Measurements from ENCODE around the gene NCKAP5. TPM values are rescaled to one million over a fixed set of nuclear protein-coding genes. Genes with fewer than 3 reads are reported as not detected.

The NCKAP5 gene
- total and polyA plus RNA-seq, 9 of the 15 experiments (the other 6 are each of a cell fraction or from before 2014, with no cell fraction given), result not detected

DNA sequence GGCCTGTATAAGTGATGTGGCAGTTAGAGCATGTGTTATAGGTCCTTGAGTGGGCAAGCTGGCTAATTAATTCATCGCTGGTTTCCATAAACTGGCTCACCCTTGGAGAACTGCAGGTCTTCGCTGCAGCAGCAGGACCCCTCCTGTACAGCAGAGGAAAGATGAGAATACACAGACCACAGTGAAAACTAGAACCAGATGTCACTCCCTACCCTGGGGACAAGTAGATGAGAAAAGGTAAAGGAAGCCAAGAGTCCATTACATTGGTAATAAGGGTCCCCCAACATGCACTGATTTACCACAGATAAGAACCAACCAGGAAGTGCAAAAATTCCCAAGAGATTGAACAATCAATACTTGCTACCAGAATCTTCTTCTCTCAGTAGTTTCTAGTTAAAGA, 482.6 kb downstream of the NCKAP5 start:
- Histone ChIP-seq H3K27ac (ENCODE audit: extremely low read depth, low read depth, low read length) (no peak overlapping the region), H3K4me2 (ENCODE audit: insufficient read depth, low read length) (no peak overlapping the region), H3K9ac (ENCODE audit: insufficient read depth in 1 of 2, low read depth in 2 of 2, low read length in 2 of 2) (no peak overlapping the region), H2AFZ (ENCODE audit: low read depth, low read length) (no peak overlapping the region), H4K20me1 (replicated peaks; ENCODE audit: control insufficient read depth, insufficient read depth, low read length) (no peaks in the 10 kb centered on the region), H3K9me3 (replicated peaks; ENCODE audit: control insufficient read depth, insufficient read depth, low read depth, low read length) (no peaks in the 10 kb centered on the region), H3K27me3 (ENCODE audit: control insufficient read depth in 2 of 2, insufficient read depth in 2 of 2, low read length in 2 of 2) (no peaks in the 10 kb centered on the region), H3K4me3 (no peak overlapping the region), H3K4me1 (replicated peaks in 1 of 2; ENCODE audit: control insufficient read depth in 2 of 2, insufficient read depth in 2 of 2, low read length in 2 of 2) (no peaks in the 10 kb centered on the region), H3K36me3 (ENCODE audit: control insufficient read depth, insufficient read depth, low read length) (no peaks in the 10 kb centered on the region), H3K9me1 (ENCODE audit: control insufficient read depth, insufficient read depth, low read length) (no peaks in the 10 kb centered on the region), H3K79me2 (ENCODE audit: control insufficient read depth, insufficient read depth, low read length) (no peaks in the 10 kb centered on the region)
- in situ Hi-C loops (cut with MboI), result no loop called here
- no peak for DNase-seq (ENCODE audit: extremely low read depth in 1 of 4, low spot score in 3 of 4)
- ATAC-seq, result no peak
- no TSS peak for BruUV-seq (replicated peaks)
- no peak for TF ChIP-seq TEAD1 (CRISPR knock-in tag; IDR thresholded peaks at IDR 0.05)
- TF ChIP-seq GATAD2A (IDR thresholded peaks at IDR 0.05), result no peak
- TF ChIP-seq ZNF133 (CRISPR knock-in tag; IDR thresholded peaks at IDR 0.05), result no peak
- TF ChIP-seq SRSF3 (IDR thresholded peaks at IDR 0.05; ENCODE audit: insufficient read depth, low read length), result no peak
- WGBS (ENCODE audit: insufficient coverage, low coverage, missing lambda C conversion rate), result 0% methylated on average over 2 of the region's 2 CpGs
- no peak for FAIRE-seq
- ChIA-PET CTCF (ENCODE audit: low intra/inter-chr PET ratio) (no interaction called here), POLR2A (no interaction called here)
- intact Hi-C loops (cut with micrococcal nuclease), result no loop called here

DNA sequence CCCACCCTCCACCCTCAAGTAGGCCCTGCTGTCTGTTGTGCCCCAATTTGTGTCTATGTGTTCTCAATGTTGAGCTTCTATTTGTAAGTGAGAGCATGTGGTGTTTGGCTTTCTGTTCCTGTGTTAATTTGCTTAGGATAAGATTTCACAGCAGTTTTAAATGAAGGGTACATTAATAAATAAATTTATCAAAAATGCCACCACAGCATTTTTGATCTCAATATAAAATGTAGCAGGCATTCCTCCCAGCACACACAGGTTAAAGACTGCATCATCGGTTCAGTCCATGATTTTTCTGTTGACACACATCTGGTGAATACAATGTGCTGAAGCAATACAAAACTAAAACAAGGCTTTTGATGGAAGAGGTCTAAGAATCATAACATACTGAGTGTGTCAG, 486.2 kb downstream of the NCKAP5 start:
- ChIA-PET CTCF (ENCODE audit: low intra/inter-chr PET ratio) (no interaction called here), POLR2A (no interaction called here)
- no peaks in the 10 kb centered on the region for H3K79me2 ChIP-seq (ENCODE audit: control insufficient read depth, insufficient read depth, low read length)
- H3K4me2 ChIP-seq (ENCODE audit: insufficient read depth, low read length), result no peak overlapping the region
- no peak overlapping the region for H3K4me3 ChIP-seq
- ATAC-seq (no peak), DNase-seq (ENCODE audit: extremely low read depth in 1 of 4, low spot score in 3 of 4) (no peak), FAIRE-seq (no peak)
- H2AFZ ChIP-seq (ENCODE audit: low read depth, low read length), result no peak overlapping the region
- intact Hi-C loops (cut with micrococcal nuclease) (no loop called here), in situ Hi-C loops (cut with MboI) (no loop called here)
- no peak overlapping the region for H3K27ac ChIP-seq (ENCODE audit: extremely low read depth, low read depth, low read length)
- no peaks in the 10 kb centered on the region for H3K9me1 ChIP-seq (ENCODE audit: control insufficient read depth, insufficient read depth, low read length)
- no peaks in the 10 kb centered on the region for H3K4me1 ChIP-seq (replicated peaks in 1 of 2; ENCODE audit: control insufficient read depth in 2 of 2, insufficient read depth in 2 of 2, low read length in 2 of 2)
- H3K9me3 ChIP-seq (replicated peaks; ENCODE audit: control insufficient read depth, insufficient read depth, low read depth, low read length), result no peaks in the 10 kb centered on the region
- H3K27me3 ChIP-seq (ENCODE audit: control insufficient read depth in 2 of 2, insufficient read depth in 2 of 2, low read length in 2 of 2), result no peaks in the 10 kb centered on the region
- no peaks in the 10 kb centered on the region for H4K20me1 ChIP-seq (replicated peaks; ENCODE audit: control insufficient read depth, insufficient read depth, low read length)
- TF ChIP-seq, protein P1, sequence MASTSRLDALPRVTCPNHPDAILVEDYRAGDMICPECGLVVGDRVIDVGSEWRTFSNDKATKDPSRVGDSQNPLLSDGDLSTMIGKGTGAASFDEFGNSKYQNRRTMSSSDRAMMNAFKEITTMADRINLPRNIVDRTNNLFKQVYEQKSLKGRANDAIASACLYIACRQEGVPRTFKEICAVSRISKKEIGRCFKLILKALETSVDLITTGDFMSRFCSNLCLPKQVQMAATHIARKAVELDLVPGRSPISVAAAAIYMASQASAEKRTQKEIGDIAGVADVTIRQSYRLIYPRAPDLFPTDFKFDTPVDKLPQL (IDR thresholded peaks at IDR 0.05; ENCODE audit: extremely low read depth, insufficient read length), result no peak
- TF ChIP-seq MAZ (CRISPR knock-in tag; conservative IDR thresholded peaks at IDR 0.05 in 1 of 2, IDR thresholded peaks at IDR 0.05 in 1 of 2), result no peak
- TF ChIP-seq SMARCB1 (IDR thresholded peaks at IDR 0.05; ENCODE audit: insufficient read length, low read depth), result no peak
- TF ChIP-seq ZNF766 (CRISPR knock-in tag; conservative IDR thresholded peaks at IDR 0.05), result no peak
- no peak for TF ChIP-seq MIER1 (IDR thresholded peaks at IDR 0.05; ENCODE audit: low read depth)
- peak; percentile 28; the same call in 1 of the 2 replicates for TF ChIP-seq MAFF (IDR thresholded peaks at IDR 0.05; ENCODE audit: low read length)
- TF ChIP-seq CAMTA2 (CRISPR knock-in tag; conservative IDR thresholded peaks at IDR 0.05), result no peak
- WGBS (ENCODE audit: insufficient coverage, low coverage, missing lambda C conversion rate), result 0% methylated on average over 1 of the region's 1 CpG
- BruUV-seq (replicated peaks), result no TSS peak
- no peak overlapping the region for H3K9ac ChIP-seq (ENCODE audit: insufficient read depth in 1 of 2, low read depth in 2 of 2, low read length in 2 of 2)
- no peaks in the 10 kb centered on the region for H3K36me3 ChIP-seq (ENCODE audit: control insufficient read depth, insufficient read depth, low read length)

Measured in K562 (cell line).